GM12878 (cell line): ENCODE data around the gene METRN. TPM values are rescaled to one million over a fixed set of nuclear protein-coding genes. Genes with fewer than 3 reads are reported as not detected.

ENCODE experiments used
- ATAC-seq: fragments of 200-7000 bp; cut with Tn5 transposase; 3 replicates; pipeline ENCODE4 v1.9.1; 2020; ENCODE audit warnings: mild to moderate bottlenecking, moderate library complexity
- BruUV-seq: library from RNA; stranded (reverse); fragments of 400-500 nt; replicated peaks from 2 replicates; lab custom pipeline; 2021; lab: Mats Ljungman, UMichigan
- CTCF ChIA-PET: fragments of 300-600 bp; sonication (Branson Sonifier 250); formaldehyde crosslinking; extraction: SDS; loops from one replicate; lab custom pipeline; 2021; ENCODE audit warnings: inconsistent platforms; lab: Yijun Ruan, JAX
- POLR2A ChIA-PET: fragments of 350-600 bp; formaldehyde crosslinking; extraction: SDS; loops from one replicate; lab custom pipeline; 2021; ENCODE audit warnings: inconsistent platforms; lab: Charles Lee
- RAD21 ChIA-PET: fragments of 300-600 bp; sonication (Branson Sonifier 250); formaldehyde crosslinking; loops from one replicate; lab custom pipeline; 2023; ENCODE audit warnings: antibody characterized with exemption; ENCODE audit not compliant: unreplicated experiment; lab: Charles Lee
- SMC1A ChIA-PET: fragments of 300-600 bp; sonication (Branson Sonifier 250); formaldehyde crosslinking; loops from one replicate; lab custom pipeline; 2023; ENCODE audit not compliant: unreplicated experiment, uncharacterized antibody; lab: Charles Lee
- DNase-seq: peaks from one replicate; pipeline ENCODE4 v3.0.0-alpha.2; 2011; ENCODE audit warnings: low read depth, low spot score
- FAIRE-seq: peaks from 3 replicates; lab custom pipeline; 2011; peaks lifted over from hg19 to GRCh38; lab: Jason Lieb, UNC
- H2AFZ ChIP-seq: 2 replicates; pipeline ENCODE4 v1.6.0; 2011; ENCODE audit warnings: low read depth, low read length, control low read depth; ENCODE audit not compliant: control insufficient read depth
- H3K27ac ChIP-seq: 2 replicates; pipeline ENCODE4 v1.5.1; 2011; ENCODE audit warnings: control low read depth; ENCODE audit not compliant: control insufficient read depth, insufficient read depth
- H3K27me3 ChIP-seq, 2 experiments: replicated peaks in 1 of 2; 2 replicates each; pipeline versions ENCODE4 v1.6.0 to v1.6.1; 2011; ENCODE audit warnings: low read length in 1 of 2; ENCODE audit not compliant: control insufficient read depth in 2 of 2, insufficient read depth in 2 of 2
- H3K36me3 ChIP-seq, 2 experiments: 2 replicates each; pipeline ENCODE4 v1.5.1; 2011; ENCODE audit warnings: low read length in 1 of 2; ENCODE audit not compliant: control insufficient read depth in 2 of 2, insufficient read depth in 2 of 2
- H3K4me1 ChIP-seq: 2 replicates; pipeline ENCODE4 v1.6.1; 2011; ENCODE audit warnings: mild to moderate bottlenecking, low read length, moderate library complexity, mixed read lengths; ENCODE audit not compliant: control insufficient read depth, insufficient read depth
- H3K4me2 ChIP-seq: 2 replicates; pipeline ENCODE4 v1.6.0; 2011; ENCODE audit warnings: control low read depth; ENCODE audit not compliant: control insufficient read depth, insufficient read depth
- H3K4me3 ChIP-seq: fragments of 200-600 bp; sonication (generic); 2 replicates; pipeline ENCODE4 v1.5.1; 2016
- H3K79me2 ChIP-seq: 2 replicates; pipeline ENCODE4 v1.6.0; 2011; ENCODE audit warnings: low read length; ENCODE audit not compliant: control insufficient read depth, insufficient read depth
- H3K9ac ChIP-seq: 2 replicates; pipeline ENCODE4 v1.8.0; 2011; ENCODE audit warnings: low read length, control low read depth, mixed read lengths; ENCODE audit not compliant: control insufficient read depth, insufficient read depth
- H3K9me3 ChIP-seq: replicated peaks from 3 replicates; pipeline ENCODE4 v1.5.1; 2011; ENCODE audit warnings: mild to moderate bottlenecking, low read length; ENCODE audit not compliant: control insufficient read depth, insufficient read depth
- H4K20me1 ChIP-seq: 2 replicates; pipeline ENCODE4 v1.6.0; 2011; ENCODE audit not compliant: control insufficient read depth, insufficient read depth
- CHD2 ChIP-seq: IDR thresholded peaks from 2 replicates; pipeline ENCODE4 v1.6.1; 2011; ENCODE audit warnings: low read depth, low read length, improper control_type of control experiment, borderline replicate concordance
- HDAC6 ChIP-seq: fragments of 200-600 bp; sonication (generic); IDR thresholded peaks from one replicate; pipeline ENCODE4 v1.8.0; 2017; ENCODE audit warnings: antibody characterized with exemption; ENCODE audit not compliant: unreplicated experiment
- MEF2A ChIP-seq: IDR thresholded peaks from 2 replicates; pipeline ENCODE4 v1.6.1; 2011; ENCODE audit warnings: low read depth, mild to moderate bottlenecking, low read length, moderate library complexity; ENCODE audit not compliant: insufficient read depth
- NR2C1 ChIP-seq: fragments of 450-650 bp; IDR thresholded peaks from 2 replicates; pipeline ENCODE4 v1.6.1; 2017; ENCODE audit warnings: antibody characterized with exemption, mild to moderate bottlenecking, moderate library complexity
- POLR2AphosphoS5 ChIP-seq: IDR thresholded peaks from 2 replicates; pipeline ENCODE4 v1.6.1; 2011; ENCODE audit warnings: mild to moderate bottlenecking, low read length, inconsistent platforms
- YBX1 ChIP-seq: fragments of 450-650 bp; IDR thresholded peaks from 2 replicates; pipeline ENCODE4 v1.6.1; 2016; ENCODE audit warnings: antibody characterized with exemption
- ZBTB33 ChIP-seq: fragments of 450-650 bp; IDR thresholded peaks from 2 replicates; pipeline ENCODE4 v1.6.1; 2017; ENCODE audit warnings: mild to moderate bottlenecking
- WGBS: methylation state at CpG from one replicate; pipeline ENCODE4 v1.1.6; 2016; ENCODE audit warnings: low lambda C conversion rate; ENCODE audit not compliant: insufficient replicate concordance, insufficient coverage; ENCODE audit errors: missing lambda C conversion rate; 5-methylcytosine and 5-hydroxymethylcytosine counted together
- in situ Hi-C: fragments of 300-500 bp; cut with MboI; formaldehyde crosslinking; loops from 9 replicates; pipeline ENCODE4 v1.14.3; 2018; ENCODE audit warnings: mixed read lengths
- intact Hi-C: fragments of 100-400 bp; cut with micrococcal nuclease; formaldehyde crosslinking; loops from one replicate; pipeline ENCODE4 v1.14.2; 2022; ENCODE audit not compliant: unreplicated experiment
- polyA plus RNA-seq, 11 experiments: library from polyadenylated mRNA; depleted of rRNA in 4 of 11; unstranded in 6 of 11; stranded (reverse) in 5 of 11; fragments of >200 nt; fragmentation: Nextera tagmentation in 4 of 11; fragmentation: Illumina TruSeq in 1 of 11; extraction: Ambion mirVana in 4 of 11; extraction: Trizol in 1 of 11; gene quantifications; 1 replicate in 1 of 11; 2 replicates in 10 of 11; pipeline versions ENCODE4 v1.2.1 to v1.2.3, GENCODE V29; 2011 to 2016; ENCODE audit warnings: inconsistent platforms in 2 of 11, missing spikeins in 2 of 11, low read depth in 1 of 11
- total RNA-seq, 4 experiments: library from RNA; depleted of rRNA in 3 of 4; stranded (reverse); fragments of >200 nt in 3 of 4; fragmentation: Illumina TruSeq in 1 of 4; extraction: Trizol in 1 of 4; gene quantifications; 2 replicates each; pipeline versions ENCODE4 v1.2.1 to v1.2.3, GENCODE V29; 2013 to 2021

Gene METRN
- total and polyA plus RNA-seq, 10 of the 15 experiments (the other 5 are each of a cell fraction or from before 2014, with no cell fraction given): 0.11 to 12.8 (median 1.1) TPM; not detected in 1

- DNase-seq (no peak), ATAC-seq (no peak)
- Histone ChIP-seq H3K4me2 (no peak overlapping the region; the same call in 1 of the 2 replicates), H3K9ac (peak overlapping the region; percentile 97; the same call in 1 of the 2 replicates), H3K4me1 (peaks cover 2% of the 10 kb centered on the region; the same call in 1 of the 2 replicates), H3K27ac (no peak overlapping the region), H3K9me3 (no peaks in the 10 kb centered on the region), H3K79me2 (peaks cover 16% of the 10 kb centered on the region), H3K4me3 (no peak overlapping the region)
- WGBS: 90% methylated on average over 11 of the region's 13 CpGs
- ChIA-PET SMC1A (no interaction called here), CTCF (interaction anchor here (1.6 kb wide), 1 partner anchor 10 kb away, joined by 3 read pairs; no protein-coding TSS in a partner anchor)
- no TSS peak for BruUV-seq
- TF ChIP-seq CHD2: no peak
- TF ChIP-seq POLR2AphosphoS5: no peak
- TF ChIP-seq MEF2A: no peak
- TF ChIP-seq ZBTB33: no peak
- no peak for TF ChIP-seq HDAC6
- no peak for TF ChIP-seq YBX1
- TF ChIP-seq NR2C1: no peak
- TF ChIP-seq, all 136 proteins: peak for 0
- Histone ChIP-seq H4K20me1 (no peaks in the 10 kb centered on the region; the same call in 1 of the 2 replicates), H3K27me3 (no peaks in the 10 kb centered on the region), H2AFZ (no peak overlapping the region), H3K36me3 (peaks cover 0 to 18% of the 10 kb centered on the region in 2 experiments; a peak in 3 of 4 replicates)
- ChIA-PET RAD21 (no interaction called here), POLR2A (interaction anchor here (1.1 kb wide), 1 partner anchor 20 kb away, joined by 3 read pairs; no protein-coding TSS in a partner anchor)
- intact Hi-C loops: loop anchor here (10.0 kb wide), 1 partner anchor 275 kb away; the partner anchor contains the start of gene NME4
- in situ Hi-C loops: loop anchor here (10.0 kb wide), 1 partner anchor 275 kb away; the partner anchor contains the start of gene NME4
- FAIRE-seq: no peak
Measured at GRCh38 chr16:669666-670065, 45.3 kb upstream of the METRN start.
